H9 (cell line): ENCODE measurements around the gene SYK. TPM values are rescaled to one million over a fixed set of nuclear protein-coding genes. Genes with fewer than 3 reads are reported as not detected.
"Not testable (repeated sequence)": the region's sequence is repeated elsewhere in the genome, so short reads cannot be mapped to it uniquely, and the experiment has no call there.

Source experiments
- DNase-seq: peaks from one replicate; pipeline ENCODE4 v3.0.0-alpha.2; 2017
- H2AFZ ChIP-seq: one replicate; pipeline ENCODE4 v1.6.1; 2013; ENCODE audit warnings: mild to moderate bottlenecking, low read length, control low read depth, moderate library complexity
- H2AK5ac ChIP-seq: 2 replicates; pipeline ENCODE4 v1.6.1; 2013; ENCODE audit warnings: low read length, control low read depth, mixed read lengths; ENCODE audit not compliant: insufficient read length
- H2BK120ac ChIP-seq: one replicate; pipeline ENCODE4 v1.6.1; 2013; ENCODE audit warnings: low read depth, mild to moderate bottlenecking, low read length, control low read depth, inconsistent platforms; ENCODE audit not compliant: poor library complexity, severe bottlenecking
- H2BK12ac ChIP-seq: 2 replicates; pipeline ENCODE4 v1.6.1; 2013; ENCODE audit warnings: low read length, control low read depth, mixed read lengths, low read depth; ENCODE audit not compliant: insufficient read length
- H2BK15ac ChIP-seq: 2 replicates; pipeline ENCODE4 v1.6.1; 2013; ENCODE audit warnings: low read depth, low read length, control low read depth
- H2BK20ac ChIP-seq: one replicate; pipeline ENCODE4 v1.6.1; 2013; ENCODE audit warnings: low read depth, mild to moderate bottlenecking, low read length, control low read depth, inconsistent platforms; ENCODE audit not compliant: poor library complexity, severe bottlenecking
- H2BK5ac ChIP-seq: 2 replicates; pipeline ENCODE4 v1.6.1; 2013; ENCODE audit warnings: low read length, control low read depth, mixed read lengths; ENCODE audit not compliant: insufficient read length
- H3K14ac ChIP-seq: 2 replicates; pipeline ENCODE4 v1.6.1; 2013; ENCODE audit warnings: low read length, control low read depth; ENCODE audit not compliant: insufficient read depth
- H3K18ac ChIP-seq: 2 replicates; pipeline ENCODE4 v1.6.1; 2013; ENCODE audit warnings: low read depth, mild to moderate bottlenecking, mixed read lengths, low read length, control low read depth; ENCODE audit not compliant: insufficient read length
- H3K23ac ChIP-seq: 2 replicates; pipeline ENCODE4 v1.6.1; 2013; ENCODE audit warnings: low read length, control low read depth, mixed read lengths, low read depth; ENCODE audit not compliant: insufficient read length
- H3K23me2 ChIP-seq: 2 replicates; pipeline ENCODE4 v1.6.1; 2013; ENCODE audit warnings: low read depth, mild to moderate bottlenecking, mixed read lengths, low read length, control low read depth; ENCODE audit not compliant: insufficient read length, poor library complexity, severe bottlenecking
- H3K27ac ChIP-seq: 2 replicates; pipeline ENCODE4 v1.5.1; 2013; ENCODE audit warnings: low read length, control low read depth, mixed read lengths, low read depth; ENCODE audit not compliant: insufficient read length
- H3K27me3 ChIP-seq: 2 replicates; pipeline ENCODE4 v1.6.1; 2013; ENCODE audit warnings: low read length, control low read depth, inconsistent platforms; ENCODE audit not compliant: insufficient read depth
- H3K4ac ChIP-seq: 2 replicates; pipeline ENCODE4 v1.6.1; 2013; ENCODE audit warnings: low read depth, mild to moderate bottlenecking, control low read depth, inconsistent platforms, low read length, moderate library complexity
- H3K4me1 ChIP-seq: 2 replicates; pipeline ENCODE4 v1.6.1; 2013; ENCODE audit warnings: low read length, control low read depth, inconsistent platforms; ENCODE audit not compliant: insufficient read depth
- H3K4me2 ChIP-seq: 2 replicates; pipeline ENCODE4 v1.6.1; 2013; ENCODE audit warnings: low read length, control low read depth, mixed read lengths; ENCODE audit not compliant: insufficient read length, insufficient read depth
- H3K56ac ChIP-seq: 2 replicates; pipeline ENCODE4 v1.6.1; 2013; ENCODE audit warnings: low read depth, mild to moderate bottlenecking, mixed read lengths, low read length, control low read depth; ENCODE audit not compliant: insufficient read length
- H3K79me1 ChIP-seq: 2 replicates; pipeline ENCODE4 v1.6.1; 2013; ENCODE audit warnings: low read depth, mild to moderate bottlenecking, moderate library complexity, low read length, control low read depth, inconsistent platforms; ENCODE audit not compliant: insufficient read depth, poor library complexity, severe bottlenecking
- H3K79me2 ChIP-seq: 2 replicates; pipeline ENCODE4 v1.6.1; 2013; ENCODE audit warnings: low read length, control low read depth, inconsistent platforms; ENCODE audit not compliant: insufficient read depth
- H3K9ac ChIP-seq: 2 replicates; pipeline ENCODE4 v1.6.1; 2013; ENCODE audit warnings: low read length, control low read depth, mixed read lengths; ENCODE audit not compliant: insufficient read length; ENCODE audit errors: extremely low read depth
- H3K9me3 ChIP-seq: one replicate; pipeline ENCODE4 v1.6.1; 2013; ENCODE audit warnings: low read depth, low read length, inconsistent platforms; ENCODE audit not compliant: control insufficient read depth
- H3T11ph ChIP-seq: one replicate; pipeline ENCODE4 v1.6.1; 2013; ENCODE audit warnings: mild to moderate bottlenecking, low read length, control low read depth, inconsistent platforms
- H4K20me1 ChIP-seq: one replicate; pipeline ENCODE4 v1.6.1; 2013; ENCODE audit not compliant: control insufficient read depth, insufficient read length, insufficient read depth
- H4K5ac ChIP-seq: 2 replicates; pipeline ENCODE4 v1.6.1; 2013; ENCODE audit warnings: low read depth, mild to moderate bottlenecking, mixed read lengths, low read length, control low read depth; ENCODE audit not compliant: insufficient read length
- H4K8ac ChIP-seq: replicated peaks from 2 replicates; pipeline ENCODE4 v1.6.1; 2013; ENCODE audit warnings: low read length, control low read depth, mixed read lengths, low read depth; ENCODE audit not compliant: insufficient read length
- H4K91ac ChIP-seq: 2 replicates; pipeline ENCODE4 v1.6.1; 2013; ENCODE audit warnings: low read depth, mild to moderate bottlenecking, moderate library complexity, mixed read lengths, low read length, control low read depth; ENCODE audit not compliant: insufficient read length
- H3K27ac Mint-ChIP-seq, 3 experiments: 2 replicates in 2 of 3; 3 replicates in 1 of 3; pipeline ENCODE4 v1.8.0; 2020 to 2021; ENCODE audit warnings: mixed read lengths in 3 of 3, mild to moderate bottlenecking in 1 of 3, moderate library complexity in 1 of 3
- H3K27me3 Mint-ChIP-seq: 2 replicates; pipeline ENCODE4 v1.8.0; 2021; ENCODE audit warnings: low read depth, mild to moderate bottlenecking, moderate library complexity, mixed read lengths
- H3K36me3 Mint-ChIP-seq, 3 experiments: 2 replicates in 2 of 3; 3 replicates in 1 of 3; pipeline ENCODE4 v1.8.0; 2020 to 2021; ENCODE audit warnings: low read depth in 3 of 3, mixed read lengths in 3 of 3; ENCODE audit not compliant: insufficient read depth in 1 of 3
- H3K4me1 Mint-ChIP-seq, 2 experiments: 2 replicates each; pipeline ENCODE4 v1.8.0; 2020; ENCODE audit warnings: mixed read lengths in 2 of 2
- H3K4me3 Mint-ChIP-seq, 2 experiments: 2 replicates in 1 of 2; 3 replicates in 1 of 2; pipeline ENCODE4 v1.8.0; 2020 to 2021; ENCODE audit warnings: mild to moderate bottlenecking in 2 of 2, mixed read lengths in 2 of 2, moderate library complexity in 1 of 2
- H3K9me3 Mint-ChIP-seq, 2 experiments: 2 replicates in 1 of 2; 3 replicates in 1 of 2; pipeline ENCODE4 v1.8.0; 2020; ENCODE audit warnings: mild to moderate bottlenecking in 2 of 2, mixed read lengths in 2 of 2, moderate library complexity in 1 of 2
- CTCF ChIP-seq: fragments of 200-600 bp; sonication (generic); conservative IDR thresholded peaks from 3 replicates; pipeline ENCODE4 v1.8.0; 2021; ENCODE audit warnings: antibody characterized with exemption, mild to moderate bottlenecking
- WGBS: extraction: QIAGEN DNeasy Blood & Tissue Kit; methylation state at CpG from one replicate; pipeline ENCODE4 v1.1.7; 2013; ENCODE audit warnings: missing lambda C conversion rate, low lambda C conversion rate, mixed read lengths; ENCODE audit not compliant: insufficient read length; ENCODE audit errors: extremely low coverage; 5-methylcytosine and 5-hydroxymethylcytosine counted together
- total RNA-seq: library from RNA; stranded (reverse); gene quantifications from 2 replicates; pipeline ENCODE4 v1.2.1, GENCODE V29; 2021

The SYK gene
- total RNA-seq, 1 experiment from 2014 or later, result 7.9 TPM

GRCh38 chr9:90818279-90818678 lies 16.7 kb downstream of the SYK start:
- Histone ChIP-seq H3K56ac (no peak overlapping the region), H3K27ac (no peak overlapping the region), H2AFZ (no peak overlapping the region), H3K23ac (no peak overlapping the region), H4K20me1 (no peaks in the 10 kb centered on the region), H3K4me1 (no peaks in the 10 kb centered on the region), H2BK5ac (no peak overlapping the region), H3K9me3 (no peaks in the 10 kb centered on the region), H3K4me2 (no peak overlapping the region), H3K4ac (no peak overlapping the region), H4K91ac (no peak overlapping the region), H4K8ac (no peak overlapping the region), H3K79me2 (no peaks in the 10 kb centered on the region), H4K5ac (no peak overlapping the region), H2BK20ac (no peak overlapping the region), H2BK12ac (no peak overlapping the region), H3T11ph (no peak overlapping the region), H3K23me2 (no peaks in the 10 kb centered on the region), H3K79me1 (no peaks in the 10 kb centered on the region), H2AK5ac (no peak overlapping the region), H3K18ac (no peak overlapping the region), H3K27me3 (peaks cover 3% of the 10 kb centered on the region; the same call in 1 of the 2 replicates), H3K14ac (no peak overlapping the region), H2BK15ac (no peak overlapping the region), H2BK120ac (no peak overlapping the region), H3K9ac (no peak overlapping the region)
- no peak overlapping the region for H3K27ac Mint-ChIP-seq
- no CpG with 5 or more reads among the region's 6 CpGs for WGBS
- H3K4me3 Mint-ChIP-seq, result no peak overlapping the region
- peaks cover 21 to 26% of the 10 kb centered on the region in 2 experiments for H3K4me1 Mint-ChIP-seq
- no peak for DNase-seq
- peaks cover 9 to 34% (median 26%) of the 10 kb centered on the region in 3 experiments; a peak in 6 of 7 replicates for H3K36me3 Mint-ChIP-seq
- peaks cover 16 to 26% of the 10 kb centered on the region in 2 experiments for H3K9me3 Mint-ChIP-seq
- TF ChIP-seq CTCF, result no peak
- H3K27me3 Mint-ChIP-seq, result peaks cover 34% of the 10 kb centered on the region

GRCh38 chr9:90820406-90820805 lies 18.8 kb downstream of the SYK start:
- H4K20me1 ChIP-seq, H4K5ac ChIP-seq, H3T11ph ChIP-seq, DNase-seq, H3K9ac ChIP-seq, H3K27me3 ChIP-seq, H3K27ac ChIP-seq, H2BK20ac ChIP-seq, H3K27ac Mint-ChIP-seq, H3K9me3 ChIP-seq, H2AK5ac ChIP-seq, H2BK120ac ChIP-seq, H2BK12ac ChIP-seq, H3K18ac ChIP-seq, H2BK5ac ChIP-seq, H4K8ac ChIP-seq, H3K79me1 ChIP-seq, H3K23me2 ChIP-seq, H2BK15ac ChIP-seq, H3K14ac ChIP-seq, H3K56ac ChIP-seq, H3K4me2 ChIP-seq, H3K4me3 Mint-ChIP-seq, H3K4me1 ChIP-seq, H3K23ac ChIP-seq, H3K79me2 ChIP-seq, H4K91ac ChIP-seq, H2AFZ ChIP-seq, H3K4ac ChIP-seq: not testable (repeated sequence)
- Mint-ChIP-seq H3K4me1 (peaks cover 15 to 21% of the 10 kb centered on the region in 2 experiments), H3K36me3 (peaks cover 9 to 50% (median 30%) of the 10 kb centered on the region in 3 experiments; a peak in 6 of 7 replicates), H3K27me3 (peaks cover 21% of the 10 kb centered on the region), H3K9me3 (peaks cover 22 to 36% of the 10 kb centered on the region in 2 experiments)
- no CpG with 5 or more reads among the region's 4 CpGs for WGBS
